Measurements from ENCODE around the gene DNALI1. TPM values are rescaled to one million over a fixed set of nuclear protein-coding genes. Genes with fewer than 3 reads are reported as not detected.
"Not testable (repeated sequence)": the region's sequence is repeated elsewhere in the genome, so short reads cannot be mapped to it uniquely, and the experiment has no call there.

The DNALI1 gene
- 5.7 and 5.9 TPM in 2 replicates for total RNA-seq (2014; rRNA removed; shearing (Covaris generic))

GRCh38 chr1:37556712-37557196, at the start of gene DNALI1:
Gene DNALI1 (plus strand): TSS chr1:37556940. CDS start chr1:37556995, 55 bp downstream.
- DNase-seq (ENCODE audit: low read depth), result peak; percentile 86

- DNase-seq (ENCODE audit: low read depth), result peak; percentile 40
Observed at GRCh38 chr1:37509181-37509580, 47.6 kb upstream of the DNALI1 start.

- DNase-seq (ENCODE audit: low read depth), result peak; percentile 7
Observed at GRCh38 chr1:37513795-37514349, 42.9 kb upstream of the DNALI1 start.

- DNase-seq (ENCODE audit: low read depth), result peak; percentile 77
Observed at GRCh38 chr1:37514350-37515184, 42.2 kb upstream of the DNALI1 start, which contains the start of gene MEAF6. Gene MEAF6 (minus strand): TSS chr1:37514766. CDS start chr1:37514746, 20 bp downstream.

GRCh38 chr1:37515185-37516034, 41.3 kb upstream of the DNALI1 start:
- DNase-seq (ENCODE audit: low read depth), result no peak

GRCh38 chr1:37517569-37517968, 39.2 kb upstream of the DNALI1 start:
- DNase-seq (ENCODE audit: low read depth), result no peak

GRCh38 chr1:37518241-37518640, 38.5 kb upstream of the DNALI1 start:
- not testable (repeated sequence) for DNase-seq (ENCODE audit: low read depth)

GRCh38 chr1:37518929-37519328, 37.8 kb upstream of the DNALI1 start:
- not testable (repeated sequence) for DNase-seq (ENCODE audit: low read depth)

- no peak for DNase-seq (ENCODE audit: low read depth)
Observed at GRCh38 chr1:37519613-37520012, 37.1 kb upstream of the DNALI1 start.

- not testable (repeated sequence) for DNase-seq (ENCODE audit: low read depth)
Observed at GRCh38 chr1:37529888-37530287, 26.9 kb upstream of the DNALI1 start.

GRCh38 chr1:37532418-37533156, 24.2 kb upstream of the DNALI1 start:
- not testable (repeated sequence) for DNase-seq (ENCODE audit: low read depth)

- no peak for DNase-seq (ENCODE audit: low read depth)
Observed at GRCh38 chr1:37533317-37534093, 23.2 kb upstream of the DNALI1 start.

- peak; percentile 40 for DNase-seq (ENCODE audit: low read depth)
Observed at GRCh38 chr1:37537378-37537777, 19.4 kb upstream of the DNALI1 start.

GRCh38 chr1:37539154-37539553, 17.6 kb upstream of the DNALI1 start:
- not testable (repeated sequence) for DNase-seq (ENCODE audit: low read depth)

- DNase-seq (ENCODE audit: low read depth), result no peak
Observed at GRCh38 chr1:37540036-37540785, 16.5 kb upstream of the DNALI1 start.

- no peak for DNase-seq (ENCODE audit: low read depth)
Observed at GRCh38 chr1:37544530-37544929, 12.2 kb upstream of the DNALI1 start.

GRCh38 chr1:37545019-37545418, 11.7 kb upstream of the DNALI1 start:
- DNase-seq (ENCODE audit: low read depth), result no peak

GRCh38 chr1:37549341-37549740, 7.4 kb upstream of the DNALI1 start:
- no peak for DNase-seq (ENCODE audit: low read depth)

GRCh38 chr1:37553598-37553926, 3.2 kb upstream of the DNALI1 start:
- DNase-seq (ENCODE audit: low read depth), result no peak

Data from RPMI7951 (cell line).